ENCODE data around the gene GCFC2.
"Not testable (repeated sequence)": the region's sequence is repeated elsewhere in the genome, so short reads cannot be mapped to it uniquely, and the experiment has no call there.

The GCFC2 gene

GRCh38 chr2:75698918-75699317 is 11.8 kb downstream of the GCFC2 start:
- ATAC-seq: no peak
- TF ChIP-seq OSR1 (CRISPR knock-in tag; IDR thresholded peaks at IDR 0.05) (no peak), BACH2 (CRISPR knock-in tag; IDR thresholded peaks at IDR 0.05; ENCODE audit: borderline replicate concordance) (no peak), PPARA (CRISPR knock-in tag; IDR thresholded peaks at IDR 0.05; ENCODE audit: borderline replicate concordance) (no peak), ARNTL (CRISPR knock-in tag; IDR thresholded peaks at IDR 0.05; ENCODE audit: borderline replicate concordance, low read depth) (no peak), ZNF8 (CRISPR knock-in tag; IDR thresholded peaks at IDR 0.05) (no peak), ZNF565 (CRISPR knock-in tag; conservative IDR thresholded peaks at IDR 0.05; ENCODE audit: low read depth) (no peak), CSRNP3 (CRISPR knock-in tag; IDR thresholded peaks at IDR 0.05) (no peak), RARB (CRISPR knock-in tag; IDR thresholded peaks at IDR 0.05) (no peak), CSDC2 (CRISPR knock-in tag; IDR thresholded peaks at IDR 0.05) (no peak), ZFP3 (CRISPR knock-in tag; IDR thresholded peaks at IDR 0.05) (no peak), ISL1 (CRISPR knock-in tag; IDR thresholded peaks at IDR 0.05) (no peak), POU6F1 (CRISPR knock-in tag; IDR thresholded peaks at IDR 0.05; ENCODE audit: borderline replicate concordance, low read depth) (no peak), SNAI2 (CRISPR knock-in tag; IDR thresholded peaks at IDR 0.05) (no peak), ESRRG (CRISPR knock-in tag; IDR thresholded peaks at IDR 0.05) (no peak), TCF4 (CRISPR knock-in tag; IDR thresholded peaks at IDR 0.05; ENCODE audit: borderline replicate concordance) (no peak), ZNF70 (CRISPR knock-in tag; IDR thresholded peaks at IDR 0.05) (no peak)
- TF ChIP-seq, protein P1, sequence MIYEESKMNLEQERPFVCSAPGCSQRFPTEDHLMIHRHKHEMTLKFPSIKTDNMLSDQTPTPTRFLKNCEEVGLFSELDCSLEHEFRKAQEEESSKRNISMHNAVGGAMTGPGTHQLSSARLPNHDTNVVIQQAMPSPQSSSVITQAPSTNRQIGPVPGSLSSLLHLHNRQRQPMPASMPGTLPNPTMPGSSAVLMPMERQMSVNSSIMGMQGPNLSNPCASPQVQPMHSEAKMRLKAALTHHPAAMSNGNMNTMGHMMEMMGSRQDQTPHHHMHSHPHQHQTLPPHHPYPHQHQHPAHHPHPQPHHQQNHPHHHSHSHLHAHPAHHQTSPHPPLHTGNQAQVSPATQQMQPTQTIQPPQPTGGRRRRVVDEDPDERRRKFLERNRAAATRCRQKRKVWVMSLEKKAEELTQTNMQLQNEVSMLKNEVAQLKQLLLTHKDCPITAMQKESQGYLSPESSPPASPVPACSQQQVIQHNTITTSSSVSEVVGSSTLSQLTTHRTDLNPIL (CRISPR knock-in tag; IDR thresholded peaks at IDR 0.05; ENCODE audit: low read depth): no peak
- TF ChIP-seq, protein P2, sequence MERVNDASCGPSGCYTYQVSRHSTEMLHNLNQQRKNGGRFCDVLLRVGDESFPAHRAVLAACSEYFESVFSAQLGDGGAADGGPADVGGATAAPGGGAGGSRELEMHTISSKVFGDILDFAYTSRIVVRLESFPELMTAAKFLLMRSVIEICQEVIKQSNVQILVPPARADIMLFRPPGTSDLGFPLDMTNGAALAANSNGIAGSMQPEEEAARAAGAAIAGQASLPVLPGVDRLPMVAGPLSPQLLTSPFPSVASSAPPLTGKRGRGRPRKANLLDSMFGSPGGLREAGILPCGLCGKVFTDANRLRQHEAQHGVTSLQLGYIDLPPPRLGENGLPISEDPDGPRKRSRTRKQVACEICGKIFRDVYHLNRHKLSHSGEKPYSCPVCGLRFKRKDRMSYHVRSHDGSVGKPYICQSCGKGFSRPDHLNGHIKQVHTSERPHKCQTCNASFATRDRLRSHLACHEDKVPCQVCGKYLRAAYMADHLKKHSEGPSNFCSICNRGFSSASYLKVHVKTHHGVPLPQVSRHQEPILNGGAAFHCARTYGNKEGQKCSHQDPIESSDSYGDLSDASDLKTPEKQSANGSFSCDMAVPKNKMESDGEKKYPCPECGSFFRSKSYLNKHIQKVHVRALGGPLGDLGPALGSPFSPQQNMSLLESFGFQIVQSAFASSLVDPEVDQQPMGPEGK (CRISPR knock-in tag; IDR thresholded peaks at IDR 0.05; ENCODE audit: borderline replicate concordance): no peak

DNA sequence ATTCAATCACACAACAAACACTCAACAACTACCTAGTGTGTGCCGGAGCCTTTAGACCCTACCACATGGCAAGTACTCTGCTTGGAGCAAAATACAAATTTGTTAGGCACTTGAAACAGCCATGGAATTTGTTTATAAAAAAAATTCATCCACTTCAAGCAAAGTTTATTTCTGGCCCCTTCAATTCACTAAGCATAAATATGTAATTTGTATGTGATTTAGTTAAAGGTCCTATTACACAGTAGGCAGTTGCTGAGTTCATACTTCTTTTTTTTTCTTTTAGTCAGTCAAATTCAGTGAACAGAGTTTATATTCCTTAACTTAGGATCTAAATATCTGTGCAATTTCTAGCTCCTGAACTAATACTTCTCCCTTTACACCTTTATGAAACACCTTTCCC is 22.5 kb downstream of the GCFC2 start:
- ATAC-seq: no peak
- no peak for TF ChIP-seq BACH2 (CRISPR knock-in tag; IDR thresholded peaks at IDR 0.05; ENCODE audit: borderline replicate concordance)
- TF ChIP-seq TOX (CRISPR knock-in tag; IDR thresholded peaks at IDR 0.05; ENCODE audit: borderline replicate concordance): no peak
- TF ChIP-seq, protein P1 (CRISPR knock-in tag; IDR thresholded peaks at IDR 0.05; ENCODE audit: low read depth): no peak

- ATAC-seq: not testable (repeated sequence)
Observed at GRCh38 chr2:75683430-75683829, 27.3 kb downstream of the GCFC2 start.

DNA sequence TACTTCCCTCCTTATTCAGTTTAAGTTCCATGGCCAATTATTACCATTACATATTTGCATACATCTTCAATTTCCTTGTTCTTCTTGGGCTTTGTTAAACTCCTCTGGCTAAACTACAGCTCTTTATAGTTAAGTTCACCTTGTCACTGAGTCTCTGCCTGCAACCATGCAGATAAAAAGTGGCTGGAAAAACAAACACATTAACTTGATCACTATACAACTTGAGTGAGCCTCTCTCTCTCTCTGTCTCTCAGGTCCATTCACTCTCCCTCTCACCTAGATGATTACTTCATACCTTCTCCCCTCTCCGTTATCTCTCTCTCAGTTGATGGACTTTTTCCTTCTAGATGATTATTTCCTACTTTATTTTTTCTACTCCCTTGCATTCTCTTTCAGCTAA is 30.3 kb downstream of the GCFC2 start:
- ATAC-seq: no peak
- TF ChIP-seq ARNTL (CRISPR knock-in tag; IDR thresholded peaks at IDR 0.05; ENCODE audit: borderline replicate concordance, low read depth): no peak
- no peak for TF ChIP-seq ESRRG (CRISPR knock-in tag; IDR thresholded peaks at IDR 0.05)
- no peak for TF ChIP-seq TOX (CRISPR knock-in tag; IDR thresholded peaks at IDR 0.05; ENCODE audit: borderline replicate concordance)
- no peak for TF ChIP-seq ZNF8 (CRISPR knock-in tag; IDR thresholded peaks at IDR 0.05)
- TF ChIP-seq, protein P2 (CRISPR knock-in tag; IDR thresholded peaks at IDR 0.05; ENCODE audit: borderline replicate concordance): no peak
- no peak for TF ChIP-seq ZNF565 (CRISPR knock-in tag; conservative IDR thresholded peaks at IDR 0.05; ENCODE audit: low read depth)
- TF ChIP-seq GLIS3 (CRISPR knock-in tag; IDR thresholded peaks at IDR 0.05): no peak
- TF ChIP-seq ZFP30 (CRISPR knock-in tag; IDR thresholded peaks at IDR 0.05): no peak
- no peak for TF ChIP-seq PPARA (CRISPR knock-in tag; IDR thresholded peaks at IDR 0.05; ENCODE audit: borderline replicate concordance)
- TF ChIP-seq, protein P3, sequence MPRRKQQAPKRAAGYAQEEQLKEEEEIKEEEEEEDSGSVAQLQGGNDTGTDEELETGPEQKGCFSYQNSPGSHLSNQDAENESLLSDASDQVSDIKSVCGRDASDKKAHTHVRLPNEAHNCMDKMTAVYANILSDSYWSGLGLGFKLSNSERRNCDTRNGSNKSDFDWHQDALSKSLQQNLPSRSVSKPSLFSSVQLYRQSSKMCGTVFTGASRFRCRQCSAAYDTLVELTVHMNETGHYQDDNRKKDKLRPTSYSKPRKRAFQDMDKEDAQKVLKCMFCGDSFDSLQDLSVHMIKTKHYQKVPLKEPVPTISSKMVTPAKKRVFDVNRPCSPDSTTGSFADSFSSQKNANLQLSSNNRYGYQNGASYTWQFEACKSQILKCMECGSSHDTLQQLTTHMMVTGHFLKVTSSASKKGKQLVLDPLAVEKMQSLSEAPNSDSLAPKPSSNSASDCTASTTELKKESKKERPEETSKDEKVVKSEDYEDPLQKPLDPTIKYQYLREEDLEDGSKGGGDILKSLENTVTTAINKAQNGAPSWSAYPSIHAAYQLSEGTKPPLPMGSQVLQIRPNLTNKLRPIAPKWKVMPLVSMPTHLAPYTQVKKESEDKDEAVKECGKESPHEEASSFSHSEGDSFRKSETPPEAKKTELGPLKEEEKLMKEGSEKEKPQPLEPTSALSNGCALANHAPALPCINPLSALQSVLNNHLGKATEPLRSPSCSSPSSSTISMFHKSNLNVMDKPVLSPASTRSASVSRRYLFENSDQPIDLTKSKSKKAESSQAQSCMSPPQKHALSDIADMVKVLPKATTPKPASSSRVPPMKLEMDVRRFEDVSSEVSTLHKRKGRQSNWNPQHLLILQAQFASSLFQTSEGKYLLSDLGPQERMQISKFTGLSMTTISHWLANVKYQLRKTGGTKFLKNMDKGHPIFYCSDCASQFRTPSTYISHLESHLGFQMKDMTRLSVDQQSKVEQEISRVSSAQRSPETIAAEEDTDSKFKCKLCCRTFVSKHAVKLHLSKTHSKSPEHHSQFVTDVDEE (CRISPR knock-in tag; IDR thresholded peaks at IDR 0.05): no peak
- TF ChIP-seq SNAI2 (CRISPR knock-in tag; IDR thresholded peaks at IDR 0.05): no peak
- no peak for TF ChIP-seq CSDC2 (CRISPR knock-in tag; IDR thresholded peaks at IDR 0.05)
